Suprapubic skin (tissue), 4 donors: ENCODE data around the gene SIDT1. TPM values are rescaled to one million over a fixed set of nuclear protein-coding genes. Genes with fewer than 3 reads are reported as not detected.

Experiments used
- DNase-seq, 2 donors: peaks; one replicate each; pipeline ENCODE4 v3.0.0-alpha.2; 2019; ENCODE audit warnings: low spot score in 2 of 2
- H3K27ac ChIP-seq: fragments of 200-600 bp; sonication (generic); one replicate; pipeline ENCODE4 v1.5.1; 2019
- H3K27me3 ChIP-seq: fragments of 200-600 bp; sonication (generic); one replicate; pipeline ENCODE4 v1.5.1; 2019
- H3K36me3 ChIP-seq: fragments of 200-600 bp; sonication (generic); one replicate; pipeline ENCODE4 v1.5.1; 2019
- H3K4me1 ChIP-seq: fragments of 200-600 bp; sonication (generic); one replicate; pipeline ENCODE4 v1.5.1; 2019
- H3K4me3 ChIP-seq: fragments of 200-600 bp; sonication (generic); one replicate; pipeline ENCODE4 v1.5.1; 2019; ENCODE audit warnings: mild to moderate bottlenecking
- H3K9me3 ChIP-seq: fragments of 200-600 bp; sonication (generic); one replicate; pipeline ENCODE4 v1.5.1; 2019
- CTCF ChIP-seq, 2 donors: fragments of 200-600 bp in 1 of 2; fragments of 450-650 bp in 1 of 2; sonication (generic) in 1 of 2; IDR thresholded peaks; one replicate each; pipeline ENCODE4 v1.5.1; 2016 to 2019; ENCODE audit warnings: antibody characterized with exemption in 2 of 2, mild to moderate bottlenecking in 1 of 2, moderate library complexity in 1 of 2
- EP300 ChIP-seq: sonication (generic); formaldehyde crosslinking; IDR thresholded peaks from one replicate; pipeline ENCODE4 v1.6.1; 2017; ENCODE audit warnings: antibody characterized with exemption
- POLR2A ChIP-seq, 2 donors: fragments of 450-650 bp; IDR thresholded peaks; one replicate each; pipeline ENCODE4 v1.6.1; 2017; ENCODE audit warnings: antibody characterized with exemption in 2 of 2, mild to moderate bottlenecking in 2 of 2, moderate library complexity in 2 of 2
- POLR2AphosphoS5 ChIP-seq, 3 donors: sonication (generic); formaldehyde crosslinking; IDR thresholded peaks; one replicate each; pipeline ENCODE4 v1.6.1; 2017; ENCODE audit warnings: antibody characterized with exemption in 3 of 3
- WGBS: methylation state at CpG from one replicate; pipeline ENCODE4 v1.1.5; 2018; 5-methylcytosine and 5-hydroxymethylcytosine counted together
- total RNA-seq, 4 donors: library from RNA; depleted of rRNA; stranded (reverse); fragments of >200 nt; gene quantifications; one replicate each; pipeline ENCODE4 v1.1.0, GENCODE V29; 2016

Gene SIDT1
- total RNA-seq, 4 donors from 2014 or later = 0.34 to 11.4 (median 2.2) TPM

DNA sequence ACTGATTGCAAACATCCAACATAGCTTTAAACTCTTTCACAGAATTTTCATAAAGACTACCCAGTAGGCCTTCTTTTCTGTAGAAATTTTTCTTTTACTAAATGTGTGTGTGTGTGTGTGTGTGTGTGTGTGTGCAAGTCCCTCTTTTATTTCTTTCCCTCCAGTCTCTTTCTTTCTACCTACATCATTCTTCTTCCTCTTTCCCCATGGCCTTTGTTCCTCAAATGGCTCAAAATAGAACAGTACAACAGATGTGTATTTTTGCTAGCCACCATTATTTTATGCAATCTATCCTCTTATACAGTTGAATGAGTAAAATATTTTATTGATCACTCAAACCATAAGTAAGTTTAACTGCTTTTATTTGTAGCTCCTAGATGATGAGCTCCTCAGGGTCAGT is 87.7 kb downstream of the SIDT1 start:
- no peak overlapping the region for H3K27ac ChIP-seq
- H3K4me1 ChIP-seq = no peaks in the 10 kb centered on the region
- H3K36me3 ChIP-seq = no peaks in the 10 kb centered on the region
- no peak overlapping the region for H3K4me3 ChIP-seq
- no peaks in the 10 kb centered on the region for H3K9me3 ChIP-seq
- TF ChIP-seq POLR2AphosphoS5 (IDR thresholded peaks at IDR 0.05) (no peak), EP300 (no peak), POLR2A (IDR thresholded peaks at IDR 0.05) (no peak), CTCF (IDR thresholded peaks at IDR 0.05) (no peak)
- DNase-seq = no peak
- H3K27me3 ChIP-seq = no peaks in the 10 kb centered on the region

DNA sequence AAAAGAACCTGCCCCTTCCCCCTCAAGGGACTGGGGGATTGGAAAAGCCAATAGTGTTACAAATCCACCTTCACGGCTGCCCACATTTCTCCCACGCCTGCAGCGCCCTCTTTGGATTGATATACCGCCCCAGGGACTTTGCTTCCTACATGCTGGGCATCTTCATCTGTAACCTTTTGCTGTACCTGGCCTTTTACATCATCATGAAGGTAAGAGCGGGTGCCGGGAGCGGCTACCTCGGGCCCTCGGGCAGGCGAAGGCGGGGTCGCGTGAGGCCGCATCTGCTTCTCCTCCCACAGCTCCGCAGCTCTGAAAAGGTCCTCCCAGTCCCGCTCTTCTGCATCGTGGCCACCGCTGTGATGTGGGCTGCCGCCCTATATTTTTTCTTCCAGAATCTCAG is 91.0 kb downstream of the SIDT1 start:
- no peak for DNase-seq
- 33% methylated on average over 19 of the region's 19 CpGs for WGBS
- H3K36me3 ChIP-seq = no peaks in the 10 kb centered on the region
- H3K4me3 ChIP-seq = no peak overlapping the region
- TF ChIP-seq EP300 = no peak
- no peaks in the 10 kb centered on the region for H3K4me1 ChIP-seq
- no peak overlapping the region for H3K27ac ChIP-seq
- H3K9me3 ChIP-seq = no peaks in the 10 kb centered on the region
- no peaks in the 10 kb centered on the region for H3K27me3 ChIP-seq

GRCh38 chr3:113623811-113624210 is 91.5 kb downstream of the SIDT1 start:
- Histone ChIP-seq H3K27me3 (no peaks in the 10 kb centered on the region), H3K9me3 (no peaks in the 10 kb centered on the region), H3K4me3 (no peak overlapping the region), H3K4me1 (no peaks in the 10 kb centered on the region), H3K27ac (no peak overlapping the region), H3K36me3 (no peaks in the 10 kb centered on the region)
- no peak for DNase-seq
- WGBS = 93% methylated on average over 7 of the region's 7 CpGs
- TF ChIP-seq EP300 (no peak), CTCF (IDR thresholded peaks at IDR 0.05) (no peak), POLR2AphosphoS5 (IDR thresholded peaks at IDR 0.05) (no peak), POLR2A (IDR thresholded peaks at IDR 0.05) (no peak)

DNA sequence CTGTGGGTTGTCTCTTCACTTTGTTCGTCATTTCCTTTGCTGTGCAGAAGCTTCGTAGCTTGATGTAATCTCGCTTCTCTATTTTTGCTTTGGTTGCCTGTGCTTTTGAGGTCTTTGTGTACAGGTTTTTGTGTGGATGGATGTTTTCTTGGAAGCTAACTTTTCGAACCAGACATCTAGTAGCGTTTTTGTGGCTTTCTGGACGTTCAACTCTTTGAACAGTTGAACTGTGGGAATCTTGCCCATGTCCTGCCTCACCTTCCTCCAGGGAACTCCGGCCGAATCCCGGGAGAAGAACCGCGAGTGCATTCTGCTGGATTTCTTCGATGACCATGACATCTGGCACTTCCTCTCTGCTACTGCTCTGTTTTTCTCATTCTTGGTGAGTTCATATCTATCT is 93.5 kb downstream of the SIDT1 start:
- no peak overlapping the region for H3K4me3 ChIP-seq
- no peak overlapping the region for H3K27ac ChIP-seq
- 72% methylated on average over 12 of the region's 12 CpGs for WGBS
- no peaks in the 10 kb centered on the region for H3K27me3 ChIP-seq
- peak in 1 of 2 donors; percentile 12 for TF ChIP-seq POLR2A (IDR thresholded peaks at IDR 0.05)
- no peak for TF ChIP-seq POLR2AphosphoS5 (IDR thresholded peaks at IDR 0.05)
- no peaks in the 10 kb centered on the region for H3K4me1 ChIP-seq
- no peaks in the 10 kb centered on the region for H3K9me3 ChIP-seq
- no peaks in the 10 kb centered on the region for H3K36me3 ChIP-seq
- no peak for DNase-seq

- Histone ChIP-seq H3K4me3 (no peak overlapping the region), H3K27ac (no peak overlapping the region), H3K36me3 (no peaks in the 10 kb centered on the region), H3K4me1 (no peaks in the 10 kb centered on the region), H3K27me3 (no peaks in the 10 kb centered on the region), H3K9me3 (no peaks in the 10 kb centered on the region)
- TF ChIP-seq CTCF (IDR thresholded peaks at IDR 0.05) (peak; percentile 70 to 74), POLR2A (IDR thresholded peaks at IDR 0.05) (no peak), POLR2AphosphoS5 (IDR thresholded peaks at IDR 0.05) (no peak), EP300 (no peak)
- no peak for DNase-seq
- 23% methylated on average over 10 of the region's 10 CpGs for WGBS
Observed at GRCh38 chr3:113626503-113627371, 94.4 kb downstream of the SIDT1 start.

GRCh38 chr3:113628316-113628715 is 96.0 kb downstream of the SIDT1 start:
- H3K4me3 ChIP-seq = no peak overlapping the region
- no peaks in the 10 kb centered on the region for H3K9me3 ChIP-seq
- no peak overlapping the region for H3K27ac ChIP-seq
- TF ChIP-seq POLR2A (IDR thresholded peaks at IDR 0.05) = no peak
- TF ChIP-seq CTCF (IDR thresholded peaks at IDR 0.05) = no peak
- no peak for TF ChIP-seq EP300
- no peak for TF ChIP-seq POLR2AphosphoS5 (IDR thresholded peaks at IDR 0.05)
- H3K27me3 ChIP-seq = no peaks in the 10 kb centered on the region
- no peaks in the 10 kb centered on the region for H3K36me3 ChIP-seq
- 94% methylated on average over 2 of the region's 2 CpGs for WGBS
- H3K4me1 ChIP-seq = no peaks in the 10 kb centered on the region
- no peak for DNase-seq
